ENCODE measurements around the gene COL18A1. TPM values are rescaled to one million over a fixed set of nuclear protein-coding genes. Genes with fewer than 3 reads are reported as not detected.

Gene COL18A1
- total and polyA plus RNA-seq, 2 of the 8 experiments (the other 6 are each of a cell fraction or from before 2014, with no cell fraction given), result 145 to 201 TPM

- TF ChIP-seq TAF7 (optimal IDR thresholded peaks at IDR 0.05; ENCODE audit: borderline replicate concordance, low read depth, low read length) (no peak), RAD21 (IDR thresholded peaks at IDR 0.05 in 1 of 2, conservative IDR thresholded peaks at IDR 0.05 in 1 of 2; ENCODE audit: low read depth in 2 of 2, low read length in 2 of 2) (no peak), JUND (IDR thresholded peaks at IDR 0.05; ENCODE audit: low read length) (no peak), POU5F1 (IDR thresholded peaks at IDR 0.05; ENCODE audit: low read depth, low read length) (no peak), SIRT6 (IDR thresholded peaks at IDR 0.05; ENCODE audit: low read length) (no peak), CHD7 (IDR thresholded peaks at IDR 0.05; ENCODE audit: insufficient replicate concordance, low read length) (no peak)
Observed at GRCh38 chr21:45516071-45516670, 111.2 kb downstream of the COL18A1 start (continued).

Measured in H1 (cell line).